ENCODE results near the gene ADAM15.

ADAM15 gene

DNA sequence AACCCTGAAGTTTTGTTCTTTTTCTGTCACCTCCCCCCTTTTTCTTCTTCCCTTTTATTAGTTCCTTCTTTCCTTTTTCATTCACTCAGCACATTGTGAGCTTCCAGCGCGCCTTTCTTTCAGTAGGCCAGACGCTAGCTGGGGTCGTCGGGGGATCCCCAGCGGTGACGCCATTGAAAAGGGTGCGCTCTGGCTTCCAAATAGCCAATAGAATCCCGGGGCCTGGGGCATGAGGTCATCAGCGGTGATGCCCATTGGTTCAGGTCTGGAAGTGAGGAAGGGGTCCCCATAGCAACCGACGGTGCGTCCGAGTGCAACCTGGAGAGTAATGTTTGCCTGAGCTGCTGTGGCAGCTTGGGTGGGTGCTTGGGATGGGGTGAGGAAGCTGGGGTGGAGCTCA, 20.6 kb downstream of the ADAM15 start:
- Histone ChIP-seq H3K27ac (ENCODE audit: low read length) (no peak overlapping the region), H3K27me3 (ENCODE audit: low read depth, low read length) (no peaks in the 10 kb centered on the region), H4K20me1 (ENCODE audit: insufficient read depth, low read length) (no peaks in the 10 kb centered on the region), H3K9me3 (ENCODE audit: insufficient read depth, low read length) (no peaks in the 10 kb centered on the region), H3K36me3 (replicated peaks; ENCODE audit: low read depth, low read length) (peaks cover 25% of the 10 kb centered on the region), H3K9ac (ENCODE audit: low read length) (no peak overlapping the region), H2AFZ (ENCODE audit: low read depth, low read length) (no peak overlapping the region), H3K4me1 (ENCODE audit: low read length) (peaks cover 12% of the 10 kb centered on the region), H3K4me2 (ENCODE audit: low read length) (no peak overlapping the region), H3K79me2 (ENCODE audit: low read length) (no peaks in the 10 kb centered on the region), H3K4me3 (ENCODE audit: low read length) (no peak overlapping the region)
- TF ChIP-seq, protein P1, sequence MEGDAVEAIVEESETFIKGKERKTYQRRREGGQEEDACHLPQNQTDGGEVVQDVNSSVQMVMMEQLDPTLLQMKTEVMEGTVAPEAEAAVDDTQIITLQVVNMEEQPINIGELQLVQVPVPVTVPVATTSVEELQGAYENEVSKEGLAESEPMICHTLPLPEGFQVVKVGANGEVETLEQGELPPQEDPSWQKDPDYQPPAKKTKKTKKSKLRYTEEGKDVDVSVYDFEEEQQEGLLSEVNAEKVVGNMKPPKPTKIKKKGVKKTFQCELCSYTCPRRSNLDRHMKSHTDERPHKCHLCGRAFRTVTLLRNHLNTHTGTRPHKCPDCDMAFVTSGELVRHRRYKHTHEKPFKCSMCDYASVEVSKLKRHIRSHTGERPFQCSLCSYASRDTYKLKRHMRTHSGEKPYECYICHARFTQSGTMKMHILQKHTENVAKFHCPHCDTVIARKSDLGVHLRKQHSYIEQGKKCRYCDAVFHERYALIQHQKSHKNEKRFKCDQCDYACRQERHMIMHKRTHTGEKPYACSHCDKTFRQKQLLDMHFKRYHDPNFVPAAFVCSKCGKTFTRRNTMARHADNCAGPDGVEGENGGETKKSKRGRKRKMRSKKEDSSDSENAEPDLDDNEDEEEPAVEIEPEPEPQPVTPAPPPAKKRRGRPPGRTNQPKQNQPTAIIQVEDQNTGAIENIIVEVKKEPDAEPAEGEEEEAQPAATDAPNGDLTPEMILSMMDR (IDR thresholded peaks at IDR 0.05; ENCODE audit: low read depth, low read length): no peak
- TF ChIP-seq EZH2phosphoT487 (IDR thresholded peaks at IDR 0.05; ENCODE audit: low read depth): no peak

DNA sequence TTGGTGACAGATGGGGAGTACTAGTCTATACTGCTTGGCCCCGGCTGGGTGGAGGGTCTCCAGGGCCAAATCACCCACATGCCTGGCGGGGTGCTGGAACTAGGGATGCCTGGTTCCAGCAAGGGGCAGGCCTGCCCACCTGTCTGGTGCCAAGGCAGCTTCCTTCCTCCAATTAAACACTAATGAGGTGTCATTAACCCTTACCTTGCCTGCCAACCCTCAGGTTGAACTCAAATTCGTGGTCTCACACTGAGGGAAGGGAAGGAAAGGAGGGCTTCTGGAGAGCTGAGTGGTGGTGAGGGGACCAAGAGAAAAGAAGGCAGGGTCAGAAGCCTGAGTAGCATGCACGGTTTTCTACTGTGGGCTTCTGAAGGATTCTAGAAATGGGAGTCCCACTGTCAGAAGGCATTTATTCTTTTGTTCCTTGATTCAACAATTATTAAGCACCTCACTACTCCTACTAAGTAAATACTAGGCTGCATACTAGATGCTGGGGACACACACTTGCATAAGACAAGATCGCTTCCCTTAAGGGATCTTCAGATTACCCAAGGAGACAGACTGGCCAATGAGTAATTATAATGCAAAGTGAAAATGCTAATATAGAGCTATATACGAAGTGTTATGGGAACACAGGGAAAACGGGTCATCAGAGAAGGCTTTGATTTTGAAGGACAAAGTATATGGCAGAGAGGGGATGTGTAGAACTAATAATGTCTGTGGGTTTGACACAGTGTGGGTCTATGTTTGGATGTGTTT, 21.6 kb downstream of the ADAM15 start:
- H3K27me3 ChIP-seq (ENCODE audit: low read depth, low read length): no peaks in the 10 kb centered on the region
- H3K27ac ChIP-seq (ENCODE audit: low read length): no peak overlapping the region
- H3K36me3 ChIP-seq (replicated peaks; ENCODE audit: low read depth, low read length): peaks cover 19% of the 10 kb centered on the region
- H3K4me3 ChIP-seq (ENCODE audit: low read length): no peak overlapping the region
- no peak overlapping the region for H3K9ac ChIP-seq (ENCODE audit: low read length)
- no peak overlapping the region for H3K4me2 ChIP-seq (ENCODE audit: low read length)
- H3K79me2 ChIP-seq (ENCODE audit: low read length): no peaks in the 10 kb centered on the region
- H2AFZ ChIP-seq (ENCODE audit: low read depth, low read length): no peak overlapping the region
- H4K20me1 ChIP-seq (ENCODE audit: insufficient read depth, low read length): no peaks in the 10 kb centered on the region
- H3K9me3 ChIP-seq (ENCODE audit: insufficient read depth, low read length): no peaks in the 10 kb centered on the region
- TF ChIP-seq EZH2phosphoT487 (IDR thresholded peaks at IDR 0.05; ENCODE audit: low read depth): no peak
- TF ChIP-seq, protein P1 (IDR thresholded peaks at IDR 0.05; ENCODE audit: low read depth, low read length): no peak
- H3K4me1 ChIP-seq (ENCODE audit: low read length): peaks cover 14% of the 10 kb centered on the region

DNA sequence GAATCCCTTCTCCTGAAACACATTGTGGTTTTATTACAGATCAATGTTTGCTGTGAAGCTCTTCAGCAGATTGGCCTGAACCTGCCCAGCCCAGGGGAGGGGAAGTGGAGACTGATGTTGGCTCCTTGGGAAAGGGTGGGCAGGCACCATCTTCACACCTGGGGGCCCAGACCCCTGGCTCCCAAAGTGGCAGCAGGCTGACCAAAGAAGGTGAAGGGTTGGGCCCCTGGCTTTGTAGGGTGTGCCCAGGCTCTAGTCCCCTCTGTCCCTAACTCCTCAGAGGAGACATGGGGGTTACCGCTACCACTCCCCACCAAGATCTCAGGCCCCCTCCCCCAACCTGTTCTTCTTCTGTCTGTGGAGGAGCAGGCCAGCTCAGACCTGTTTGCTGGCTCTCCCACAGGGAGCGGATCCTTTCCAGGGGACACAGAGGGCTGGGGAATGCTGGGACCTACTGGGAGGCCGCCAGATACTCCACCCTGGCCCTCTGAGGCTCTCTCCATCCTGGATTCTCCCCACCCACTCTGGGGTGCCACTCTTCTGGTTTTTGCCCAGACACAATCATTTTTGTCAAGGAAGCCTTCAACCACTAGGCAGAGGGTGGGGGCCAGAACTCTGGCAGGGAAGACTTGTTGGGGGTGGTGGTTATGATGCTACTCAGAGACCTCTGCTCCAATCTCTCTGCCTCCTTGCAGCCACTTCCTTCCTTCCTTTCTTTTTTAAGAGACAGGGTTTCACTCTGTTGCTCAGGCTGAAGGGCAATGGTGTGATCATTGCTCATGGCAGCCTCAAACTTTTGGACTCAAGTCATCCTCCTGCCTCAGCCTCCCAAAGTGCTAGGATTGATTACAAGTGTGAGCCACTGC, 22.5 kb downstream of the ADAM15 start:
- Histone ChIP-seq H4K20me1 (ENCODE audit: insufficient read depth, low read length) (no peaks in the 10 kb centered on the region), H3K4me3 (ENCODE audit: low read length) (no peak overlapping the region), H3K9me3 (ENCODE audit: insufficient read depth, low read length) (no peaks in the 10 kb centered on the region), H3K27ac (ENCODE audit: low read length) (no peak overlapping the region), H3K4me2 (ENCODE audit: low read length) (no peak overlapping the region), H3K36me3 (replicated peaks; ENCODE audit: low read depth, low read length) (peaks cover 17% of the 10 kb centered on the region), H2AFZ (ENCODE audit: low read depth, low read length) (no peak overlapping the region), H3K9ac (ENCODE audit: low read length) (no peak overlapping the region), H3K4me1 (ENCODE audit: low read length) (peaks cover 17% of the 10 kb centered on the region), H3K79me2 (ENCODE audit: low read length) (no peaks in the 10 kb centered on the region), H3K27me3 (ENCODE audit: low read depth, low read length) (no peaks in the 10 kb centered on the region)
- TF ChIP-seq, protein P1 (IDR thresholded peaks at IDR 0.05; ENCODE audit: low read depth, low read length): no peak
- no peak for TF ChIP-seq EZH2phosphoT487 (IDR thresholded peaks at IDR 0.05; ENCODE audit: low read depth)

DNA sequence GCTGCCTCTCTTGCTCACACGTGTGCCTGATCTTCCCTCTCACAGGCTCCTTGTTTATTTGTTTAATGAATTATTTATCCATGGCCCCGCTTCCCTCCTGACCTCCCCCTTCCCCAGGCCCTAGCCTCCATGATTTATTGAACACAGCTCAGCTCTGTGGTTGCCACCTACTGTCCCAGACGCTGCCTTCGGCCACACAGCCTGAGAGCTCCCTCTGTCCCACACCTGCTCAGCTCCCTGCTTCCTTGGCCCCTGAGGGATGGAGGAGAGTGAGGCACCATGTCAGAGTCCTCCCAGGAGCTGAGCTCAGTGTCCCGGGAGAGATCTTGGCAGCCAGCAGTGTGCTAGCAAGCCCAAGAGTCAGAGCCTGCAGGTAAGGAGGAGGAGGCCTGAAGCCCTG, 24.4 kb downstream of the ADAM15 start:
- Histone ChIP-seq H4K20me1 (ENCODE audit: insufficient read depth, low read length) (no peaks in the 10 kb centered on the region), H3K36me3 (replicated peaks; ENCODE audit: low read depth, low read length) (no peaks in the 10 kb centered on the region), H3K79me2 (ENCODE audit: low read length) (no peaks in the 10 kb centered on the region), H3K9ac (ENCODE audit: low read length) (no peak overlapping the region), H3K4me1 (ENCODE audit: low read length) (peaks cover 26% of the 10 kb centered on the region), H3K4me3 (ENCODE audit: low read length) (no peak overlapping the region), H2AFZ (ENCODE audit: low read depth, low read length) (no peak overlapping the region), H3K27ac (ENCODE audit: low read length) (no peak overlapping the region), H3K27me3 (ENCODE audit: low read depth, low read length) (peaks cover 14% of the 10 kb centered on the region), H3K4me2 (ENCODE audit: low read length) (no peak overlapping the region), H3K9me3 (ENCODE audit: insufficient read depth, low read length) (no peaks in the 10 kb centered on the region)
- no peak for TF ChIP-seq EZH2phosphoT487 (IDR thresholded peaks at IDR 0.05; ENCODE audit: low read depth)
- TF ChIP-seq, protein P1 (IDR thresholded peaks at IDR 0.05; ENCODE audit: low read depth, low read length): no peak
